Esophagus squamous epithelium (tissue), 5 donors: ENCODE results near the gene ST3GAL2. TPM values are rescaled to one million over a fixed set of nuclear protein-coding genes. Genes with fewer than 3 reads are reported as not detected.
A peak's percentile ranks its signal among the peaks of the same experiment; 100 is the strongest.

Experiments
- DNase-seq: peaks from one replicate; lab custom pipeline; 2025; lab: John Stamatoyannopoulos, UW
- H3K27ac ChIP-seq, 4 donors: fragments of 200-600 bp; sonication (generic); one replicate each; pipeline ENCODE4 v1.5.1; 2016 to 2019; ENCODE audit warnings: mild to moderate bottlenecking in 1 of 4
- H3K27me3 ChIP-seq, 4 donors: fragments of 200-600 bp; sonication (generic); 1 replicate in 3 of 4; 2 replicates in 1 of 4; pipeline versions ENCODE4 v1.5.1 to v1.6.0; 2017 to 2021; ENCODE audit warnings: antibody characterized with exemption in 1 of 4
- H3K36me3 ChIP-seq, 3 donors: fragments of 200-600 bp; sonication (generic); one replicate each; pipeline ENCODE4 v1.5.1; 2016 to 2019
- H3K4me1 ChIP-seq, 3 donors: fragments of 200-600 bp; sonication (generic); one replicate each; pipeline ENCODE4 v1.5.1; 2017 to 2019
- H3K4me3 ChIP-seq, 4 donors: fragments of 200-600 bp; sonication (generic); 1 replicate in 3 of 4; 2 replicates in 1 of 4; pipeline ENCODE4 v1.5.1; 2016 to 2019; ENCODE audit warnings: mild to moderate bottlenecking in 2 of 4, moderate library complexity in 1 of 4
- H3K9me3 ChIP-seq, 3 donors: fragments of 200-600 bp; sonication (generic); one replicate each; pipeline ENCODE4 v1.5.1; 2016 to 2019
- CTCF ChIP-seq, 6 experiments: fragments of 450-650 bp in 4 of 6; fragments of 200-600 bp in 2 of 6; sonication (generic) in 2 of 6; IDR thresholded peaks; one replicate each; pipeline ENCODE4 v1.5.1; 2016 to 2019; ENCODE audit warnings: antibody characterized with exemption in 6 of 6, mild to moderate bottlenecking in 4 of 6, moderate library complexity in 4 of 6
- POLR2A ChIP-seq, 4 donors: fragments of 450-650 bp; IDR thresholded peaks; one replicate each; pipeline ENCODE4 v1.6.1; 2017; ENCODE audit warnings: antibody characterized with exemption in 4 of 4, mild to moderate bottlenecking in 4 of 4, moderate library complexity in 3 of 4
- WGBS, 2 donors: methylation state at CpG; one replicate each; pipeline ENCODE4 v1.1.5; 2018; 5-methylcytosine and 5-hydroxymethylcytosine counted together
- intact Hi-C: fragments of 100-400 bp; cut with DNase I; formaldehyde crosslinking; loops from one replicate; pipeline ENCODE4 v1.15.0; 2022
- total RNA-seq, 4 donors: library from RNA; depleted of rRNA; stranded (reverse); fragments of >200 nt; gene quantifications; one replicate each; pipeline ENCODE4 v1.1.0, GENCODE V29; 2016
- donor health status: DM: yes; HTN: yes; CAD: no.

Gene ST3GAL2
- total RNA-seq, 4 donors from 2014 or later = 0.80 to 6.5 (median 3.0) TPM

GRCh38 chr16:70393662-70394061 is 45.2 kb downstream of the ST3GAL2 start:
- 85 to 86% methylated on average over 3 to 4 of the region's 6 CpGs for WGBS, 2 donors
- intact Hi-C loops = no loop called here

GRCh38 chr16:70392606-70393005 is 46.3 kb downstream of the ST3GAL2 start:
- intact Hi-C loops = no loop called here
- peaks cover 0 to 11% (median 0%) of the 10 kb centered on the region in 3 donors for H3K36me3 ChIP-seq
- no peak for TF ChIP-seq POLR2A (IDR thresholded peaks at IDR 0.05)
- TF ChIP-seq CTCF (IDR thresholded peaks at IDR 0.05) = no peak
- H3K9me3 ChIP-seq = no peaks in the 10 kb centered on the region
- H3K4me1 ChIP-seq = peaks cover 0 to 30% (median 14%) of the 10 kb centered on the region in 3 donors
- no peak overlapping the region for H3K4me3 ChIP-seq
- H3K27me3 ChIP-seq = no peaks in the 10 kb centered on the region
- no peak for DNase-seq
- peak overlapping the region in 1 of 4 donors; percentile 17 for H3K27ac ChIP-seq
- 83 to 96% methylated on average over 2 to 4 of the region's 4 CpGs for WGBS, 2 donors

More at GRCh38 chr16:70393662-70394061, 45.2 kb downstream of the ST3GAL2 start:
- Histone ChIP-seq H3K27me3 (no peaks in the 10 kb centered on the region), H3K4me1 (peaks cover 0 to 30% (median 14%) of the 10 kb centered on the region in 3 donors), H3K4me3 (no peak overlapping the region), H3K27ac (no peak overlapping the region), H3K36me3 (peaks cover 0 to 15% (median 0%) of the 10 kb centered on the region in 3 donors), H3K9me3 (no peaks in the 10 kb centered on the region)
- DNase-seq = no peak
- TF ChIP-seq POLR2A (IDR thresholded peaks at IDR 0.05) (no peak), CTCF (IDR thresholded peaks at IDR 0.05) (no peak)

- peak overlapping the region in 1 of 4 donors; percentile 17 for H3K27ac ChIP-seq
- TF ChIP-seq POLR2A (IDR thresholded peaks at IDR 0.05) = no peak
- TF ChIP-seq CTCF (IDR thresholded peaks at IDR 0.05) = no peak
- peaks cover 0 to 30% (median 14%) of the 10 kb centered on the region in 3 donors for H3K4me1 ChIP-seq
- DNase-seq = no peak
- no peaks in the 10 kb centered on the region for H3K27me3 ChIP-seq
- peaks cover 0 to 13% (median 0%) of the 10 kb centered on the region in 3 donors for H3K36me3 ChIP-seq
- intact Hi-C loops = no loop called here
- H3K4me3 ChIP-seq = no peak overlapping the region
- 59 to 100% methylated on average over 2 to 6 of the region's 7 CpGs for WGBS, 2 donors
- H3K9me3 ChIP-seq = no peaks in the 10 kb centered on the region
Measured at GRCh38 chr16:70391881-70392481, 46.9 kb downstream of the ST3GAL2 start.

GRCh38 chr16:70391446-70391845 is 47.5 kb downstream of the ST3GAL2 start:
- peaks cover 0 to 15% (median 0%) of the 10 kb centered on the region in 3 donors for H3K36me3 ChIP-seq
- H3K27ac ChIP-seq = peak overlapping the region in 1 of 4 donors; percentile 20
- H3K27me3 ChIP-seq = no peaks in the 10 kb centered on the region
- WGBS, 2 donors = 94 to 100% methylated on average over 2 to 3 of the region's 3 CpGs
- H3K4me1 ChIP-seq = peaks cover 0 to 30% (median 14%) of the 10 kb centered on the region in 3 donors
- intact Hi-C loops = no loop called here
- H3K9me3 ChIP-seq = no peaks in the 10 kb centered on the region
- TF ChIP-seq CTCF (IDR thresholded peaks at IDR 0.05) = no peak
- TF ChIP-seq POLR2A (IDR thresholded peaks at IDR 0.05) = no peak
- no peak for DNase-seq
- no peak overlapping the region for H3K4me3 ChIP-seq

- Histone ChIP-seq H3K9me3 (no peaks in the 10 kb centered on the region), H3K27me3 (no peaks in the 10 kb centered on the region), H3K4me3 (no peak overlapping the region), H3K36me3 (peaks cover 0 to 15% (median 0%) of the 10 kb centered on the region in 3 donors), H3K4me1 (peaks cover 0 to 30% (median 14%) of the 10 kb centered on the region in 3 donors), H3K27ac (peak overlapping the region in 1 of 4 donors; percentile 20)
- 48 to 64% methylated on average over 4 of the region's 5 CpGs for WGBS, 2 donors
- DNase-seq = no peak
- no peak for TF ChIP-seq POLR2A (IDR thresholded peaks at IDR 0.05)
- TF ChIP-seq CTCF (IDR thresholded peaks at IDR 0.05) = peak in 1 of 6 experiments; percentile 11
- intact Hi-C loops = no loop called here
Measured at GRCh38 chr16:70390774-70391173, 48.1 kb downstream of the ST3GAL2 start.
